ENCODE results near the gene ECT2L.

The ECT2L gene

GRCh38 chr6:138809677-138810076 lies 13.8 kb downstream of the ECT2L start:
- no peaks in the 10 kb centered on the region for H3K9me3 ChIP-seq (ENCODE audit: low read length)
- H3K4me1 ChIP-seq (ENCODE audit: insufficient read depth, low read length), result no peaks in the 10 kb centered on the region
- H3K27ac ChIP-seq (ENCODE audit: low read depth, low read length), result no peak overlapping the region
- no peak overlapping the region for H3K4me3 ChIP-seq (ENCODE audit: low read depth in 1 of 2, low read length in 2 of 2)
- H3K36me3 ChIP-seq (ENCODE audit: insufficient read depth, low read length), result no peaks in the 10 kb centered on the region
- H3K9ac ChIP-seq (ENCODE audit: low read length), result no peak overlapping the region
- H3K27me3 ChIP-seq (ENCODE audit: control insufficient read depth in 1 of 2, insufficient read depth in 2 of 2, low read length in 2 of 2), result no peaks in the 10 kb centered on the region

GRCh38 chr6:138811866-138812265 lies 16.0 kb downstream of the ECT2L start:
- Histone ChIP-seq H3K36me3 (ENCODE audit: insufficient read depth, low read length) (no peaks in the 10 kb centered on the region), H3K27me3 (ENCODE audit: control insufficient read depth in 1 of 2, insufficient read depth in 2 of 2, low read length in 2 of 2) (no peaks in the 10 kb centered on the region), H3K27ac (ENCODE audit: low read depth, low read length) (no peak overlapping the region), H3K9ac (ENCODE audit: low read length) (no peak overlapping the region), H3K4me1 (ENCODE audit: insufficient read depth, low read length) (no peaks in the 10 kb centered on the region), H3K9me3 (ENCODE audit: low read length) (no peaks in the 10 kb centered on the region), H3K4me3 (ENCODE audit: low read depth in 1 of 2, low read length in 2 of 2) (no peak overlapping the region)

DNA sequence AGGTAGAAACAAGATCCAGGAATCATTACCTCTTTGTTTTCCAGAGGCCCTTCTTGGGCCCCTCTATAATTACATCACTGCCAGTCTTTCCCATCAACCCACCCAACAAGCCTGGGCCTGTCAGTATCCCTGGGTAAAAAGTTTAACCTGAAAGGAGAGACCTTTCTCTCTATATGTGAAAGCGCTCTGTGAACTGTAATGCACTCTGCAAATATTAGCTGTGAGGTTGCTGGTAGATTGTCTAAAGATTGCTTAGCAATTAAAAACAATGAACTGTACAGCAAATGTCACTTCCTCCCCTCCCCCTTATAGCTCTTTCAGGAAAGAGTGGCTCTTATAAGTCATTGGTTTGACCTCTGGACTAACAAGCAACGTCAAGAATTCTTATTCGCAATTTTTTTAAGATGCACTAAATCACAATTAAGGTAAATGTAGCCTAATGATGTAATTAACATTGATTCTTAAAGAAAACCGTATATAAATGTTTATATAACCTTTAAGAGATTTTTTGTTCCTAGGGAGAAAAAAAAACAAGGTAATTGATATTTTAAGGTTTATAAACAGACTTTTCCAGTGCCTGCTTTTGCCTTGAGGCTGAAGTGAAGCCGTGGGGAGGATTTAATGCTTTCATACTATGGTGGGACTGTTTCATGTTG lies 18.4 kb downstream of the ECT2L start:
- no peaks in the 10 kb centered on the region for H3K9me3 ChIP-seq (ENCODE audit: low read length)
- no peaks in the 10 kb centered on the region for H3K4me1 ChIP-seq (ENCODE audit: insufficient read depth, low read length)
- no peak overlapping the region for H3K27ac ChIP-seq (ENCODE audit: low read depth, low read length)
- no peak overlapping the region for H3K4me3 ChIP-seq (ENCODE audit: low read depth in 1 of 2, low read length in 2 of 2)
- no peaks in the 10 kb centered on the region for H3K36me3 ChIP-seq (ENCODE audit: insufficient read depth, low read length)
- no peak overlapping the region for H3K9ac ChIP-seq (ENCODE audit: low read length)
- no peaks in the 10 kb centered on the region for H3K27me3 ChIP-seq (ENCODE audit: control insufficient read depth in 1 of 2, insufficient read depth in 2 of 2, low read length in 2 of 2)

GRCh38 chr6:138815221-138815620 lies 19.3 kb downstream of the ECT2L start:
- no peaks in the 10 kb centered on the region for H3K36me3 ChIP-seq (ENCODE audit: insufficient read depth, low read length)
- H3K9me3 ChIP-seq (ENCODE audit: low read length), result no peaks in the 10 kb centered on the region
- H3K27ac ChIP-seq (ENCODE audit: low read depth, low read length), result no peak overlapping the region
- no peak overlapping the region for H3K4me3 ChIP-seq (ENCODE audit: low read depth in 1 of 2, low read length in 2 of 2)
- H3K9ac ChIP-seq (ENCODE audit: low read length), result no peak overlapping the region
- no peaks in the 10 kb centered on the region for H3K27me3 ChIP-seq (ENCODE audit: control insufficient read depth in 1 of 2, insufficient read depth in 2 of 2, low read length in 2 of 2)
- H3K4me1 ChIP-seq (ENCODE audit: insufficient read depth, low read length), result no peaks in the 10 kb centered on the region

DNA sequence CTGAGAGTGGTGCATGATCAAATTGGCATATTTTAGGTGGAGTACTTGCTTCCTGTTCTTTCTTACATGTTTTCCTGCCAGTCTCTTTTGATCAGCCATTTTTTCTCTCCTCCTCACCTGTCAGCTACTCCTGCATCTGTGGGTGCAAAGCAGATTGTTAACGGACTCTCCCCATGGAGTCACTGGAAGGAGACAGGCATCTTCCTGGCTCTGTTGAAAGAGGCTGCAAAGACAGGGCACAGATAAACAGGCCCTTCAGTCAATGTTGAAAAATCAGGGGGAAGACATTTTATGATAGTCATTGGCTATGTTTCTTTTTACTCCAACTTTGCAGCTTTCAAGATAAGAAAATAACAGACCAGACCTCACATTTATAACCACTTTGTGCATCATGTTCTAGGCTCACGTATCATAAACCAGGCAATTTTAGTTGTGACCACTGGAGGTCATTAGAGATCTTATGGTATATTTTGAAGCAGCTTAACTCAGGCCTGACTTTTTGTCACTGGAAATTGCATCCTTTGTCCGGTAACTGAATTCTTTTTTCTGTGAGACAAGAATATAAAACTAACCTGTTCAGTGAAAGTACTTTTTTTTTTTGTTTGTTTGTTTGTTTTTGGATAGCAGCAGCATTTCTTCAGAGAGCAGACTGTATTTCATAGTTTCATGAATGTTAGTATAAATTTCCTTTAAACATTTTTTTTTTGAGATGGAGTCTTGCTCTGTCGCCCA lies 20.1 kb downstream of the ECT2L start:
- H3K36me3 ChIP-seq (ENCODE audit: insufficient read depth, low read length), result no peaks in the 10 kb centered on the region
- H3K9me3 ChIP-seq (ENCODE audit: low read length), result no peaks in the 10 kb centered on the region
- H3K27me3 ChIP-seq (ENCODE audit: control insufficient read depth in 1 of 2, insufficient read depth in 2 of 2, low read length in 2 of 2), result no peaks in the 10 kb centered on the region
- H3K27ac ChIP-seq (ENCODE audit: low read depth, low read length), result no peak overlapping the region
- H3K9ac ChIP-seq (ENCODE audit: low read length), result no peak overlapping the region
- no peaks in the 10 kb centered on the region for H3K4me1 ChIP-seq (ENCODE audit: insufficient read depth, low read length)
- H3K4me3 ChIP-seq (ENCODE audit: low read depth in 1 of 2, low read length in 2 of 2), result no peak overlapping the region

GRCh38 chr6:138817799-138818198 lies 21.9 kb downstream of the ECT2L start:
- no peak overlapping the region for H3K9ac ChIP-seq (ENCODE audit: low read length)

DNA sequence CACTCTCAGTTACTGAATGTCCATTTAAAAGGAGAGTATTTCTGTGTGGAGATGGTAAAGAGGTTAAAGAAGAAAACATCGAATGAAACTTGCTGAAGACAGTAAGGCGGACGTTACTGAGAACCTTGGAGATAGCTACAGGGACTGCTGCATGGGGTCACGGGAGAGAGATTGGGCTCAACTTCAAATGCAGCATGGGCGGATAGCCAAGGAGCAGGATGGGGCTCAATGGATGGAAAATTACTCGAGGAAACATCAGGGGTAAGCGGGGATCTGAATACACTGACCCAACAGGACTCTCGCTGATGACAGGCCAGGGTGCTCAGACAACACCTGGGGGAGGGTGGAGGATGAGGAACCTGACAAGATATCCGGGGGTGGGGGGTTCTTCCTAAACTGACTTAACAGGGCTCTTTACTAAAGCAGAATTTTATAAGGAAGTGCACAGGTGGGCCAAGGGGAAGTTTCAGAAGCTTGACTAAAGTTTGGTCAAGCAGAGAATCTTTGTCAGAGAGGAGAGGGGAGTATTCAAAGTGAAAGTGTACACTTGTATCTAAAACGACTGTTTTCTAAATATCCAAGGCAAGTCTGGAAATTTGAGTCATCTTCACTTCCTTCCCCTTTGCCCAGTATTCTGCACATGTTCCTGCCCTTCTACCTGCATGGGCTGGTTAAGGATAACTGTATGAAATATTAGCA lies 22.8 kb downstream of the ECT2L start:
- H3K9me3 ChIP-seq (ENCODE audit: low read length), result no peaks in the 10 kb centered on the region
- H3K4me1 ChIP-seq (ENCODE audit: insufficient read depth, low read length), result no peaks in the 10 kb centered on the region
- no peak overlapping the region for H3K27ac ChIP-seq (ENCODE audit: low read depth, low read length)
- H3K9ac ChIP-seq (ENCODE audit: low read length), result no peak overlapping the region
- no peaks in the 10 kb centered on the region for H3K36me3 ChIP-seq (ENCODE audit: insufficient read depth, low read length)
- no peak overlapping the region for H3K4me3 ChIP-seq (ENCODE audit: low read depth in 1 of 2, low read length in 2 of 2)
- H3K27me3 ChIP-seq (ENCODE audit: control insufficient read depth in 1 of 2, insufficient read depth in 2 of 2, low read length in 2 of 2), result no peaks in the 10 kb centered on the region

More at GRCh38 chr6:138817799-138818198, 21.9 kb downstream of the ECT2L start:
- Histone ChIP-seq H3K27ac (ENCODE audit: low read depth, low read length) (no peak overlapping the region), H3K9me3 (ENCODE audit: low read length) (no peaks in the 10 kb centered on the region), H3K27me3 (ENCODE audit: control insufficient read depth in 1 of 2, insufficient read depth in 2 of 2, low read length in 2 of 2) (no peaks in the 10 kb centered on the region), H3K4me1 (ENCODE audit: insufficient read depth, low read length) (no peaks in the 10 kb centered on the region), H3K36me3 (ENCODE audit: insufficient read depth, low read length) (no peaks in the 10 kb centered on the region), H3K4me3 (ENCODE audit: low read depth in 1 of 2, low read length in 2 of 2) (no peak overlapping the region)

DNA sequence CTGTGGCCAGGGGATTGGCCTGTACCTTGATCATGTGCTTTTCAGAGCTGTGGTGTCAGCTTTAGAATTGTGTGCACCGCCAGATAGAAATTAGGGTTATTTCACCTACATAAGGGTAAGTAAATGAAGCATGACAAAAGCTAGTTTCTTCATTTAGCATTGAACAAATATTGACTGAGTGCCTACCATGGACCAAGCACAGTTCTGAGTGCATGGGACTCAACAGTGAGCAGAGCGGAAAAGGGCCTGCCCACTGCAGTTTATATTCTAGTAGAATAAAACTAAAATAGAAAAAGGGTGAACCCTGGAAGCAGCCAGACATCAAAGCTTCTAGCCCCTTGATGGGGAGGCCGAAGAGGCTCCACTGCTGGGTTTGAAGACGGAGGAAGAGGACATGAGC lies 25.6 kb downstream of the ECT2L start:
- no peak overlapping the region for H3K9ac ChIP-seq (ENCODE audit: low read length)
- H3K36me3 ChIP-seq (ENCODE audit: insufficient read depth, low read length), result no peaks in the 10 kb centered on the region
- no peaks in the 10 kb centered on the region for H3K9me3 ChIP-seq (ENCODE audit: low read length)
- H3K4me1 ChIP-seq (ENCODE audit: insufficient read depth, low read length), result no peaks in the 10 kb centered on the region
- no peaks in the 10 kb centered on the region for H3K27me3 ChIP-seq (ENCODE audit: control insufficient read depth in 1 of 2, insufficient read depth in 2 of 2, low read length in 2 of 2)
- H3K4me3 ChIP-seq (ENCODE audit: low read depth in 1 of 2, low read length in 2 of 2), result no peak overlapping the region
- no peak overlapping the region for H3K27ac ChIP-seq (ENCODE audit: low read depth, low read length)

DNA sequence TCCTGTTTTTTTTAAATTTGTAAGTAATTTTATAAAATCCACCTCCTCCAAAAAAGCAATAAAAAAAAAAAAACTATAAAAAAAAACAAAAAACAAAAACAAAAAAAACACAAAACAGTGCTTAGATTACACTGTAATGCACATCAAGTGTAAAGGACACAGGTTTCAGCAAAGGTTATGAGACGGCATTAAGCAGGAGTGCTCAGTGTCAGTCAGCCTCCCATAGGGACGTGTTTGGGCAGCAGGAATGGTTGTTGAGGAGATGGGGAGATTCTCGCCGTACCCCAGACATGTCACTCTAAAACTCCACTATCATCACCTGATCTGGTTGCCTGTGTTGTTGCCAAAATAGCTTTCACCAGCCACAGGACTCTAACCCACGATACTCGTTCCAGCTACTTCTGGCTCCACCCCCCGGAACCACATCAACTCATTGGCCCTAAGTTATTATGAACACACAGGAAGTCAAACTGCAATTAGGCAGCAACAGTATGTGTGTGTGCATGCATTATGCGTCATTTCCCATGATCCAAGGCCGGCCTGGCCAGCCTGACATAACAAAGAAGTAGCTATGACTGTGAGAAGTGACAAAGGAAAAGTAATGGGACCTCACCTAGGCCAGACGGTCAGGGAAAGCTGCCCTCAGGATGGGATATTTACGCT lies 28.7 kb downstream of the ECT2L start:
- H3K36me3 ChIP-seq (ENCODE audit: insufficient read depth, low read length), result no peaks in the 10 kb centered on the region
- no peaks in the 10 kb centered on the region for H3K27me3 ChIP-seq (ENCODE audit: control insufficient read depth in 1 of 2, insufficient read depth in 2 of 2, low read length in 2 of 2)
- no peak overlapping the region for H3K4me3 ChIP-seq (ENCODE audit: low read depth in 1 of 2, low read length in 2 of 2)
- no peak overlapping the region for H3K9ac ChIP-seq (ENCODE audit: low read length)
- H3K4me1 ChIP-seq (ENCODE audit: insufficient read depth, low read length), result no peaks in the 10 kb centered on the region
- H3K9me3 ChIP-seq (ENCODE audit: low read length), result no peaks in the 10 kb centered on the region
- H3K27ac ChIP-seq (ENCODE audit: low read depth, low read length), result no peak overlapping the region

- H3K4me1 ChIP-seq (ENCODE audit: insufficient read depth, low read length), result peaks cover 12% of the 10 kb centered on the region
- H3K27me3 ChIP-seq (ENCODE audit: control insufficient read depth in 1 of 2, insufficient read depth in 2 of 2, low read length in 2 of 2), result no peaks in the 10 kb centered on the region
- no peaks in the 10 kb centered on the region for H3K36me3 ChIP-seq (ENCODE audit: insufficient read depth, low read length)
- no peaks in the 10 kb centered on the region for H3K9me3 ChIP-seq (ENCODE audit: low read length)
- H3K27ac ChIP-seq (ENCODE audit: low read depth, low read length), result no peak overlapping the region
- H3K9ac ChIP-seq (ENCODE audit: low read length), result no peak overlapping the region
- no peak overlapping the region for H3K4me3 ChIP-seq (ENCODE audit: low read depth in 1 of 2, low read length in 2 of 2)
These were observed 34.4 kb downstream of the ECT2L start for GRCh38 chr6:138830248-138830647.

DNA sequence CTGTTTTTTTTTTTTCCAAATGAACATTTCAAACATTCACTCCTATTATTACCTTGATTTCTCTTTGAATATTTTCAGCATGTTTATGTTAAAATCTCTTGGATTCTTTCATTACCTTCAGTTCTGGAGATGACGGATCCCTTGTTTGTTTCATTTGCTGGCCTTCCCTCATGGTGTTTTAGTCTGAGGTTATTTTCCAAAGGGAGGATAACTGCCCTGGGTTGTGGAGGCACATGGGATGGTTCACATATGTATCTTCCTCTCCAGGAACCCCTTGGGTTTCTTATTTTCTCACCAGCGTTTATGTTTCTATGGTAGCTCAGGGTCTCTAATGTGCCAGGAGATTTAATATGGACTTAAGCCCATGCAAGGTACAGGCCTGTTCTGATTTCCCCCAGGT lies 36.3 kb downstream of the ECT2L start:
- H3K27ac ChIP-seq (ENCODE audit: low read depth, low read length), result no peak overlapping the region
- H3K9ac ChIP-seq (ENCODE audit: low read length), result no peak overlapping the region
- H3K36me3 ChIP-seq (ENCODE audit: insufficient read depth, low read length), result no peaks in the 10 kb centered on the region
- peaks cover 12% of the 10 kb centered on the region for H3K4me1 ChIP-seq (ENCODE audit: insufficient read depth, low read length)
- H3K4me3 ChIP-seq (ENCODE audit: low read depth in 1 of 2, low read length in 2 of 2), result no peak overlapping the region
- H3K27me3 ChIP-seq (ENCODE audit: control insufficient read depth in 1 of 2, insufficient read depth in 2 of 2, low read length in 2 of 2), result no peaks in the 10 kb centered on the region
- no peaks in the 10 kb centered on the region for H3K9me3 ChIP-seq (ENCODE audit: low read length)

All from muscle layer of colon (tissue), 2 donors.